Bronchial epithelial cell (primary cell): ENCODE results near the gene RAB17. TPM values are rescaled to one million over a fixed set of nuclear protein-coding genes. Genes with fewer than 3 reads are reported as not detected.
A peak's percentile ranks its signal among the peaks of the same experiment; 100 is the strongest.

ENCODE experiments used
- DNase-seq: peaks from one replicate; pipeline ENCODE4 v3.0.0-alpha.2; 2010; ENCODE audit warnings: low read depth
- FAIRE-seq: peaks from 2 replicates; lab custom pipeline; 2011; peaks lifted over from hg19 to GRCh38; lab: Jason Lieb, UNC
- H3K27me3 ChIP-seq: 2 replicates; pipeline ENCODE4 v1.5.1; 2011; ENCODE audit warnings: low read length; ENCODE audit not compliant: control insufficient read depth, insufficient read depth
- H3K36me3 ChIP-seq: 2 replicates; pipeline ENCODE4 v1.5.1; 2011; ENCODE audit warnings: low read length; ENCODE audit not compliant: control insufficient read depth, insufficient read depth
- H3K4me3 ChIP-seq: 2 replicates; pipeline ENCODE4 v1.5.1; 2011; ENCODE audit warnings: mild to moderate bottlenecking, low read depth, low read length, control low read depth
- total RNA-seq: library from RNA; depleted of rRNA; stranded (reverse); fragments of >200 nt; gene quantifications from 2 replicates; pipeline ENCODE4 v1.2.1, GENCODE V29; 2014
- TF ChIP-seq, protein P1 (sequence below): IDR thresholded peaks from 2 replicates; pipeline ENCODE4 v1.5.1; 2011; ENCODE audit warnings: mild to moderate bottlenecking, moderate library complexity, low read length, control low read depth, inconsistent platforms; ENCODE audit not compliant: insufficient read depth, severe bottlenecking

RAB17 gene
- total RNA-seq, 1 donor from 2014 or later: 2.4 TPM

DNA sequence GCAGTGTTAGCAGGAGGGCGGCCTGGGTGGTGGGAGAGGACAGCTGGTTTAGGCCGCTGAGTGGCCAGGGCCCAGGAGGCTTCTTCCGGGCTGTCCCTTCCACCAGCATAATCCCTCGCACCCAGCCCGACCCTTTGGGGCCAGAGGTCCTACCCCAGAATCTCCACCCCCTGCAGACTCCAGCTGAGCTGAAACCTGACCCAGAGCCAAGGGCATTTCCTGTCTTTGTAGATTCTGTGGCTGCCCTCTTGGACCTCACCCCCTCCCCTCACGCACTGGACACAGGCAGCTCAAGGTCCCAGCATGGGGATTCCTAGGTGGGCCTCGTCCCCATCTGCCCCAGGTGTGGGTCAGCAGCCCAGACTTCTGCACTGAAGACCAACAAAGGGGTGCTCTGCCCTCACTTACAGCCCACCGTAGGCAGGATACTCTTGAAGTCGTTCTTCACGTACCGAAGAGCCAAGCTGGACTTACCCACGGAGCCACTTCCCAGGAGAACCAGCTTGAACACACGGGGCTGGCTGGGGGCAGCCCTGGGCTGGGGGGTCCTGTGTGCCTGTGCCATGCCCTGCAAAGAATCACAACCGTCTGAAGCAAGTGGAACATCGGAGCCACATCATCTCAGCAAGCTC lies 4.8 kb downstream of the RAB17 start:
- Histone ChIP-seq H3K4me3 (no peak overlapping the region), H3K27me3 (no peaks in the 10 kb centered on the region), H3K36me3 (no peaks in the 10 kb centered on the region)
- no peak for DNase-seq
- no peak for FAIRE-seq
- TF ChIP-seq, protein P1, sequence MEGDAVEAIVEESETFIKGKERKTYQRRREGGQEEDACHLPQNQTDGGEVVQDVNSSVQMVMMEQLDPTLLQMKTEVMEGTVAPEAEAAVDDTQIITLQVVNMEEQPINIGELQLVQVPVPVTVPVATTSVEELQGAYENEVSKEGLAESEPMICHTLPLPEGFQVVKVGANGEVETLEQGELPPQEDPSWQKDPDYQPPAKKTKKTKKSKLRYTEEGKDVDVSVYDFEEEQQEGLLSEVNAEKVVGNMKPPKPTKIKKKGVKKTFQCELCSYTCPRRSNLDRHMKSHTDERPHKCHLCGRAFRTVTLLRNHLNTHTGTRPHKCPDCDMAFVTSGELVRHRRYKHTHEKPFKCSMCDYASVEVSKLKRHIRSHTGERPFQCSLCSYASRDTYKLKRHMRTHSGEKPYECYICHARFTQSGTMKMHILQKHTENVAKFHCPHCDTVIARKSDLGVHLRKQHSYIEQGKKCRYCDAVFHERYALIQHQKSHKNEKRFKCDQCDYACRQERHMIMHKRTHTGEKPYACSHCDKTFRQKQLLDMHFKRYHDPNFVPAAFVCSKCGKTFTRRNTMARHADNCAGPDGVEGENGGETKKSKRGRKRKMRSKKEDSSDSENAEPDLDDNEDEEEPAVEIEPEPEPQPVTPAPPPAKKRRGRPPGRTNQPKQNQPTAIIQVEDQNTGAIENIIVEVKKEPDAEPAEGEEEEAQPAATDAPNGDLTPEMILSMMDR: no peak

GRCh38 chr2:237583385-237584295 lies 6.9 kb downstream of the RAB17 start:
- FAIRE-seq (no peak), DNase-seq (no peak)
- no peaks in the 10 kb centered on the region for H3K36me3 ChIP-seq
- TF ChIP-seq, protein P1: no peak
- H3K4me3 ChIP-seq: no peak overlapping the region
- H3K27me3 ChIP-seq: no peaks in the 10 kb centered on the region

DNA sequence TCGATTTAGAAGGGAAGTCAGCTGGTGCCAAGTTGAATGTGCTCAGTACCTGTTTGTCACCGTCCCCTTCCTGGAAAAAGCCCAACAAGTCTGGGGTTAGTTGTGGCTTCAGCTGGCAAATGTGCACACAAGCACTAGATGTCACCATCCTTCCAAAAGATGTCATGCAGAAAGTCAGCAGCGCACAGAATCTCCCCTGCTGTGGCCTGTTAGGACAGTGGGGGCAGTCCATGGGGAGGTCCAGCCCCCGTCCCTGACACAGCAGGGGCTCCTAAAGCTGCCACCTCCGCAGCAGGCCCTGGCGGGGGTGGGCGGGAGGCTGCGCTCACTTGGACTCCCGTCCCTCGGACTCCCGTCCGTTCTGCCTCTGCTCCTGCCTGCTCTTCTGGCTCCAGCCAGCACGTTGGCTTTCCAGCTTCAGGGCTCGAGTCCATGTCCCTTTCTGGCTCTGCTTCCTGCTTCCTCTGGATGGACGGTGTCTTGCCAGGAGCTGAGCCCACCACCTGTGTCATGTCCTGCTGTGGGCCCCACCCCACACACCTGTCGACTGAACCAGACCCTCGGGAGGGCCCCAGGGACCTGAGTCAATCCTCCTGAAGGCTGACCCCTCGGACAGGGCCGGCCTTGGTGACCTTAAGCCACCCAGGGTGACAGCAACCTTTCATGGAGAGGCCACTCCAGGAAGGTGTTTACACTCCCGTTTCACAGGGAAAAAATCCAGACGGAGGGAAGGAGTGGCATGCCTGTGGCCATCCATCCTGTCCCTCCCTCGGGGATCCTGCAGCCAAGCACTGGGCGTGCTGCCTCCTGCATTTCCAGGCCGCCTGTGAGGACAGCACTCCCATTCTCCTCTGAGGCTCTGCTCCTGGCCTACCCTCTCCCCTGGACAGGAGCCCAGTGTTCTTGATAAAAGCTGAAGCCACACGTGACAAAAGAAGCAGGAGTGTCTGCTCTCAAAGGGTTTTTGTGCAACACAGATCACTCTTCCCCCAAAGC lies 8.5 kb downstream of the RAB17 start:
- no peaks in the 10 kb centered on the region for H3K27me3 ChIP-seq
- H3K36me3 ChIP-seq: no peaks in the 10 kb centered on the region
- no peak overlapping the region for H3K4me3 ChIP-seq
- TF ChIP-seq, protein P1: peak; percentile 42
- FAIRE-seq (peak; percentile 62), DNase-seq (peak; percentile 52)

DNA sequence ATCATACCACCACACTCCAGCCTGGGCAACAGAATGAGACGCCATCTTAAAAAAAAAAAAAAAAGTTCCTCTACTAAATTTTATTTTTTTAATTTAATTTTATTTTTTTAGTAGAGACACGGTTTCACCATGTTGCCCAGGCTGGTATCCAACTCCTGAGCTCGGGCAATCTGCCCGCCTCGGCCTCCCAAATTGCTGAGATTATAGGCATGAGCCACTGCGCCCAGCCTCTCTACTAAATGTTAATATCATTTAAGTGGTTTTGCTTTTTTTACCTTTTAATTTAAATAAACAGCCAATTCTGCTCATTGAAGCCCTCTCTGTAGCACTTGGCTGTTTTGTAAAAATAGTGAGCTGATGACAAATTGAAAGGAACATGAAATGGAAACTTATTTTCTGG lies 9.2 kb downstream of the RAB17 start:
- TF ChIP-seq, protein P1: no peak
- FAIRE-seq: no peak
- H3K4me3 ChIP-seq: no peak overlapping the region

More for the DNA sequence above, 9.2 kb downstream of the RAB17 start:
- Histone ChIP-seq H3K27me3 (no peaks in the 10 kb centered on the region), H3K36me3 (no peaks in the 10 kb centered on the region)
- DNase-seq: no peak
